ENCODE measurements around the gene PLCB1.

Gene PLCB1

GRCh38 chr20:8244637-8245036 is 112.6 kb downstream of the PLCB1 start:
- no peaks in the 10 kb centered on the region for H3K36me3 Mint-ChIP-seq (ENCODE audit: low read depth)
- peaks cover 34% of the 10 kb centered on the region for H3K4me1 Mint-ChIP-seq (ENCODE audit: low read depth)
- H3K27ac Mint-ChIP-seq = no peak overlapping the region
- no peak overlapping the region for H3K4me3 Mint-ChIP-seq
- no peaks in the 10 kb centered on the region for H3K9me3 Mint-ChIP-seq
- intact Hi-C loops (cut with micrococcal nuclease) = no loop called here
- no peaks in the 10 kb centered on the region for H3K27me3 Mint-ChIP-seq

DNA sequence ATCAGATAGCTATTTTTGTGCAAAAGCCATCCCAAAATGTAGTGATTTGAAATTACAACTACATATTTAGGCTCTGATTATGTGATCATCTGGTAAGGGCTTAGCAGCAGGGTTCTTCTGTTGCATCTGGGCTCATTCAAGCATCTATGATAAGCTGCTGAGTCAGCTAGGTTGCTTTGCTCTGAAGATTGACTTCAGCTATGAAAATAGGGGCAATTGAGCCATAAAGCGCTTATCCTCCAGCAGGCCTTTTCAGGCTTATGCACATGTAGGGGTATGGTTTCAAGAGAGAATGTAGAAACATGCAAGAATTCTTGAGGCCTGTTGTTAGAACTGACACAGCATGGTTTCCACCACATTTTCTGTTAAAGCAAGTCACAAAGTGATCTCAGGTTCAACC is 114.1 kb downstream of the PLCB1 start:
- no peak overlapping the region for H3K27ac Mint-ChIP-seq
- H3K36me3 Mint-ChIP-seq (ENCODE audit: low read depth) = no peaks in the 10 kb centered on the region
- H3K27me3 Mint-ChIP-seq = no peaks in the 10 kb centered on the region
- H3K4me1 Mint-ChIP-seq (ENCODE audit: low read depth) = peaks cover 34% of the 10 kb centered on the region
- no peak overlapping the region for H3K4me3 Mint-ChIP-seq
- intact Hi-C loops (cut with micrococcal nuclease) = no loop called here
- H3K9me3 Mint-ChIP-seq = no peaks in the 10 kb centered on the region

GRCh38 chr20:8246716-8247115 is 114.7 kb downstream of the PLCB1 start:
- Mint-ChIP-seq H3K27me3 (no peaks in the 10 kb centered on the region), H3K4me3 (no peak overlapping the region), H3K4me1 (ENCODE audit: low read depth) (peaks cover 34% of the 10 kb centered on the region), H3K36me3 (ENCODE audit: low read depth) (no peaks in the 10 kb centered on the region), H3K9me3 (no peaks in the 10 kb centered on the region), H3K27ac (no peak overlapping the region)
- intact Hi-C loops (cut with micrococcal nuclease) = no loop called here

DNA sequence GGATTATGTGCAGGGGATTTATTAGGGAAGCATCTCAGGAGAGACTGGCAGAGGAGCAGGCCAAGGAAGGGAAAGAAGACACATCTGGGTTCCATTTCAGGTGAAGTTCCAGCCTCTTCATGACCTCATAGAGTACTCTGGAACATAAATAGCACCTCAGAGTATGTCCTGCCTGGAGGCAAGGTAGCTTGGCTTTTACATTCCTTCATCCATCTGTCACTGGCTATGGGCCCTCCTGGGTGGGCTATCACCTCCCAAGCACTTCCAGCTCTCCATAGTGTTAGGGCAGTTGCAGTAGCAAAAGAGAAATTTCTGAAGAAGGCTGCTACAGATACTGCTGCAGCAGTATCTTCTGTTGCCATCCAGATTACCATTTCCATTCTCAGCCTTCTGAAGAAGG is 116.0 kb downstream of the PLCB1 start:
- no peak overlapping the region for H3K27ac Mint-ChIP-seq
- H3K36me3 Mint-ChIP-seq (ENCODE audit: low read depth) = no peaks in the 10 kb centered on the region
- no peaks in the 10 kb centered on the region for H3K9me3 Mint-ChIP-seq
- H3K27me3 Mint-ChIP-seq = no peaks in the 10 kb centered on the region
- peaks cover 23% of the 10 kb centered on the region for H3K4me1 Mint-ChIP-seq (ENCODE audit: low read depth)
- H3K4me3 Mint-ChIP-seq = no peak overlapping the region
- intact Hi-C loops (cut with micrococcal nuclease) = no loop called here

DNA sequence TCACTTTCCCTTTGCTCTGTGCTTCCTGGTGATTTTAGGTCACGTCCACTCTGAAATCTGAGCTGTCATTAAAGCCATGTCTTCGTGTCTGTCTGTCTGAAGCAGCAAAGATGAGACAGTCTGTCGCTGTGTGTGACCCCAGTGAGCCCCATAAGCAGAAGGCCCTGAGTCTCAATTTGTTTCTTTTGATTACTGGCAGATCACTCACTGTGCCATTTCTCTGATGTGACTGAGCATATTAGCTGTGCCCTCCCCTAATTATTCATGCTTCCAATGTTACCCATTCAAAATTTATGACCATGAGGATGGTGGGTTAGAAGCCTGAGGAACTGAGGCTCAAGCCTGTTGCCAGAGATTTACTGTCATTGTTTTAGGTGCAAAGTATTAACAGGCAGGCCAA is 117.6 kb downstream of the PLCB1 start:
- intact Hi-C loops (cut with micrococcal nuclease) = no loop called here
- Mint-ChIP-seq H3K4me3 (no peak overlapping the region), H3K36me3 (ENCODE audit: low read depth) (no peaks in the 10 kb centered on the region), H3K27me3 (no peaks in the 10 kb centered on the region), H3K9me3 (no peaks in the 10 kb centered on the region), H3K27ac (no peak overlapping the region), H3K4me1 (ENCODE audit: low read depth) (peaks cover 19% of the 10 kb centered on the region)

GRCh38 chr20:8250539-8251200 is 118.6 kb downstream of the PLCB1 start:
- Mint-ChIP-seq H3K27ac (no peak overlapping the region), H3K4me3 (no peak overlapping the region), H3K36me3 (ENCODE audit: low read depth) (no peaks in the 10 kb centered on the region), H3K9me3 (no peaks in the 10 kb centered on the region), H3K4me1 (ENCODE audit: low read depth) (peaks cover 18% of the 10 kb centered on the region), H3K27me3 (no peaks in the 10 kb centered on the region)
- intact Hi-C loops (cut with micrococcal nuclease) = no loop called here

DNA sequence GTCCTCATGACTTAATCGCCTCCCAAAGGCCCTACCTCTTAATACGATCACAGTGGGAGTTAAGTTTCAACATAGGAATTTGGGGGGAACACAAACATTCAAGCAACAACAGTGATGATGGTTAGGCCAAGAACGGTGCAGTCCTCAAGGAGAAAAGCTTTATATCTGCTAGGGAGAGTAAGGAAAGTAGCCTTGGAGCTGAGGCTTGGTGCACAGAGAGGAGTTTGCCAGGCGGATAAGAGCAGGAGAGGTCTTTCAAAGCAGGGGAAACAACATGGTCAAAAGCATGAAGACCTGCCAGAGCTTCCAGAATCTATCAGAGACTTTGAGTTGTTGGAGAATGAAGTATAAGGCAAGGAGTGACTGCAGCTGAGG is 119.1 kb downstream of the PLCB1 start:
- intact Hi-C loops (cut with micrococcal nuclease) = no loop called here
- H3K4me1 Mint-ChIP-seq (ENCODE audit: low read depth) = peaks cover 18% of the 10 kb centered on the region
- no peaks in the 10 kb centered on the region for H3K36me3 Mint-ChIP-seq (ENCODE audit: low read depth)
- H3K9me3 Mint-ChIP-seq = no peaks in the 10 kb centered on the region
- H3K27me3 Mint-ChIP-seq = no peaks in the 10 kb centered on the region
- no peak overlapping the region for H3K27ac Mint-ChIP-seq
- H3K4me3 Mint-ChIP-seq = no peak overlapping the region

GRCh38 chr20:8254911-8255582 is 123.0 kb downstream of the PLCB1 start:
- intact Hi-C loops (cut with micrococcal nuclease) = no loop called here
- H3K36me3 Mint-ChIP-seq (ENCODE audit: low read depth) = no peaks in the 10 kb centered on the region
- no peak overlapping the region for H3K27ac Mint-ChIP-seq
- H3K4me1 Mint-ChIP-seq (ENCODE audit: low read depth) = peaks cover under 1% of the 10 kb centered on the region
- no peak overlapping the region for H3K4me3 Mint-ChIP-seq
- no peaks in the 10 kb centered on the region for H3K27me3 Mint-ChIP-seq
- H3K9me3 Mint-ChIP-seq = no peaks in the 10 kb centered on the region

GRCh38 chr20:8255945-8256632 is 124.0 kb downstream of the PLCB1 start:
- no peak overlapping the region for H3K4me3 Mint-ChIP-seq
- no peaks in the 10 kb centered on the region for H3K9me3 Mint-ChIP-seq
- intact Hi-C loops (cut with micrococcal nuclease) = no loop called here
- H3K36me3 Mint-ChIP-seq (ENCODE audit: low read depth) = no peaks in the 10 kb centered on the region
- H3K4me1 Mint-ChIP-seq (ENCODE audit: low read depth) = peaks cover 11% of the 10 kb centered on the region
- H3K27me3 Mint-ChIP-seq = no peaks in the 10 kb centered on the region
- peak overlapping the region; percentile 48 for H3K27ac Mint-ChIP-seq

DNA sequence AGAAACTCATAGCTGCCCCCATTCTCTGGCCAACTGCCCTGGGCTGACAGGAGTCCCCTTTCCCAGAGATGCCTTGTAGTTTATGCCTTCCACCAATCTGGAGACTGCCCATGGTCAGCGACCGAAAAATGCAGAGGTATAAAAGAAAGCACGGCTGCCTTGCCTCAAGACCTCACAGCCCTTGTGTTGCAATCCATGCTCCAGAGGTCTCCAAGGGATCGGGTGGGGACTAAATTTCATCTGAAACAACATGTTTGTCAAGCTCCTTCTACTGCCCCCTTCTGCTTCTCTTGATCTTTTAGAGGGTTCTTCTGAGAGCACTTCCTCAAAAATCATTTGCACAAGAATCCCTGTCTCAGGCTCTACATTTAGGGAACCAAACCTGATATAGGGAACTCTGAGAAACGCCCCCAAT is 128.8 kb downstream of the PLCB1 start:
- Mint-ChIP-seq H3K4me3 (no peak overlapping the region), H3K36me3 (ENCODE audit: low read depth) (no peaks in the 10 kb centered on the region), H3K27me3 (no peaks in the 10 kb centered on the region), H3K27ac (peak overlapping the region; percentile 50), H3K9me3 (no peaks in the 10 kb centered on the region), H3K4me1 (ENCODE audit: low read depth) (peaks cover 20% of the 10 kb centered on the region)
- intact Hi-C loops (cut with micrococcal nuclease) = no loop called here

DNA sequence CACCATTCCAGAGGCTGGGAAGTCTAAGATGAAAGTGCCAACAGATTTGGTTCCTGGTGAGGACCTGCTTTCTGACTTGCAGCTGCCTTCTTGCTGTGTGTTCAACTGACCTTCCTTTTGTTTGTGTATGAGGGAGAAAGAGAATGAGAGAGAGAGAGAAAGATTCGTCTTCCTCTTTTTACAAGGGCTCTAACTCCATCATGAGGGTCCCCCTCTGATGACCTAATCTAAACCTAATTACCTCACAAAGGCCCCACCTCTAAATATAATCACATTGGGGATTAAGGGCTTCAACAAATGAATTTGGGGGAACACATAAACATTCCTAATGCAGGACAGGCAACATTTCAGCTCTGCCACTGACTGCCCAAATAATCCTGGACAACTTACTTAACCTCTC is 130.7 kb downstream of the PLCB1 start:
- intact Hi-C loops (cut with micrococcal nuclease) = no loop called here
- no peaks in the 10 kb centered on the region for H3K9me3 Mint-ChIP-seq
- no peak overlapping the region for H3K27ac Mint-ChIP-seq
- no peaks in the 10 kb centered on the region for H3K36me3 Mint-ChIP-seq (ENCODE audit: low read depth)
- H3K27me3 Mint-ChIP-seq = no peaks in the 10 kb centered on the region
- H3K4me3 Mint-ChIP-seq = no peak overlapping the region
- peaks cover 20% of the 10 kb centered on the region for H3K4me1 Mint-ChIP-seq (ENCODE audit: low read depth)

GRCh38 chr20:8265588-8265987 is 133.5 kb downstream of the PLCB1 start:
- no peak overlapping the region for H3K27ac Mint-ChIP-seq
- peaks cover 14% of the 10 kb centered on the region for H3K4me1 Mint-ChIP-seq (ENCODE audit: low read depth)
- no peaks in the 10 kb centered on the region for H3K27me3 Mint-ChIP-seq
- H3K4me3 Mint-ChIP-seq = no peak overlapping the region
- no peaks in the 10 kb centered on the region for H3K36me3 Mint-ChIP-seq (ENCODE audit: low read depth)
- intact Hi-C loops (cut with micrococcal nuclease) = no loop called here
- H3K9me3 Mint-ChIP-seq = no peaks in the 10 kb centered on the region

GRCh38 chr20:8267009-8267408 is 134.9 kb downstream of the PLCB1 start:
- peaks cover 11% of the 10 kb centered on the region for H3K4me1 Mint-ChIP-seq (ENCODE audit: low read depth)
- H3K36me3 Mint-ChIP-seq (ENCODE audit: low read depth) = no peaks in the 10 kb centered on the region
- H3K27me3 Mint-ChIP-seq = no peaks in the 10 kb centered on the region
- no peaks in the 10 kb centered on the region for H3K9me3 Mint-ChIP-seq
- H3K4me3 Mint-ChIP-seq = no peak overlapping the region
- intact Hi-C loops (cut with micrococcal nuclease) = no loop called here
- no peak overlapping the region for H3K27ac Mint-ChIP-seq

DNA sequence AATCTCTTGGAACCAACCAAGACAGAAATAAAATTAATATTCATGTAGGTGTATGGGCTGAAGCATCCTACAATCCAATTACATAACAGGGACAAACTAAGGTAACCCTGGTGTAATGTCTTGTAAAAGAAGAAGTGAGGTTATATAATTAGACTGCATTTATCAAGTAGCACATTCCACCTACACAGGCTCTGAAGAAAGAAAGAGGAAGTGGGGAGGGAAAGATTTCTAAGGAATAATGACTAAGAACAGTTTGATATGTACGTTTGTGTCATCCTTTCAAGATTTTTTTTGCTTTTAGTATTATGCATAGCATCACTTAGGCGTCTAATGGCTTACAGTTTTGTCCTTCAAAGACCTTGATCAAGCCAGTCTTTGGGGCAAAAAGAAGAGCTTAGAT is 139.7 kb downstream of the PLCB1 start:
- Mint-ChIP-seq H3K4me3 (peak overlapping the region; percentile 64), H3K4me1 (ENCODE audit: low read depth) (peaks cover 32% of the 10 kb centered on the region), H3K27ac (peak overlapping the region; percentile 94), H3K9me3 (no peaks in the 10 kb centered on the region), H3K36me3 (ENCODE audit: low read depth) (no peaks in the 10 kb centered on the region), H3K27me3 (no peaks in the 10 kb centered on the region)
- intact Hi-C loops (cut with micrococcal nuclease) = no loop called here

Measured in dendritic cell treated with granulocyte-macrophage colony-stimulating factor and Interleukin-4, amounts not matched to agents 40 ng/mL and 50 ng/mL, for 4 days (primary cell).